ENCODE measurements around the gene MAPRE2.

Gene MAPRE2

DNA sequence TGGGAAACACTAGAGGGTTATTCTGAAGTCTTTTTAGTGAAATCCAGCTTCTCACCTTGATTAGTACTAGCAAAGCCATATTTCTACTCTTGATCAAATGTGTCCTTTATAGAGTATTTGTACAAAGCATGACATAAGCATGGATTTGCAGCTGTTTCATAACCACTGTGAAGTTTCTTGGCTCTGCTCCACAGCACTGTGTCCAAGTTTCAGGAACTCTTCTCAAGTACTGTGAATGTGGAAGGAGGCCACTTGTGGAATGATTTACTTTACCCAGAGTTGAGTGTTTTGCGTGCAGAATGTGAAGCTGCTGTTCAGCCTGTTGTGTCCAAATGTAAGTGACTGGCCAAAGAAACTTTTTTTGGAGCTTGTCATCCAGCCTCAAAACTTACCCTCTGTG is 16.2 kb upstream of the MAPRE2 start:
- Mint-ChIP-seq H3K4me3 (no peak overlapping the region), H3K27ac (no peak overlapping the region), H3K9me3 (no peaks in the 10 kb centered on the region), H3K27me3 (ENCODE audit: low read depth) (peaks cover 9% of the 10 kb centered on the region), H3K36me3 (ENCODE audit: low read depth) (no peaks in the 10 kb centered on the region), H3K4me1 (ENCODE audit: low read depth) (peaks cover 27% of the 10 kb centered on the region)
- no peak for DNase-seq (ENCODE audit: low spot score)

DNA sequence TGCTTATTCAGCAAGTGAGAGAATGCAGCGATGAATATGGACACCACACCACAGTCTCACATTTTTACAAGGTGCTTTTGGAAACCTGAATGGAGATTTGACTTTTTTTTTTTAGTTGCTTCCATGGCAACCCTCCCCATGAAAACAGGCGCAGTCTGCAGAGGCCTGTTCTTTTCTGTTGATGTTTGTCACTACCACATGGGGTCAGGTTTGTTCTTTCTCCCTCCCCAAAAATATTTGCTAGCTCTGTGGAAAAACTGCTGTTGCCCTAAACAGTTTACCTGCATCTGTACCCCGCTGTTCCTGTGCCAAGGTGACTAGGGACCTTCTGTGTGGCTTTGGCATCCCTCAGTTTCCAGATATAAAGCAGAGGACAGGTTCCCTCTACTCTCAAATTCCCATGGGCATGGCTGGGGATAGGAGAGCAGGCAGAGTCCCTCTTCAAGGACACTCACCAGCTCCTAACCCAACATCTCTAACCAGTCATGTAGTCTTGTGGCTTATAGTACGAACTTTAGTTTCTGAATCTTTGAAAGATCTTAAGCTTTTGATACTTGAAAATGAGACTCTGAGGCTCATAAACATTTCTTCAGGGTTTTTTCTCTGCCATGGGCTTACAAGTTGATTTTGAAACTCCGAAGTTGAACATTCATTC is 14.7 kb upstream of the MAPRE2 start:
- DNase-seq (ENCODE audit: low spot score): no peak
- no peak overlapping the region for H3K4me3 Mint-ChIP-seq

DNA sequence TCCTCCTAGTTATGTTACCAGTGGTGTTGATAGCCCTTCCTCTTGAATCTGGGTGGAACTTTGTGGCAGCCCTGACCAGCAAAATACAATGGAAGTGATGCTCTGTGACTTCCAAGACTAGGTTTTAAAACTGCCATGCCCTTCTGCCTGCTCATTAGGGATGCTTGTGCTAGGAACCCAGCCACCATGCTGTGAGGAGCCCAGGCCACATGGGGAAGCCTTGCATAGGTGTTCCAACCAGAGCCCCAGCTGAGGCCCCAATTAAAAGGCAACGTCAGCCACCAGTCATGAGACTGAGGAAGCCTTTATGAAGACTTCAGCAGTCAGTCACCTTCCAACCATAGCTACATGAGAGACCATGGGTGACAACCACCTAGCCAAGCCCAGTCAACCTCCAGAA is 14.0 kb upstream of the MAPRE2 start:
- Mint-ChIP-seq H3K9me3 (peaks cover 4% of the 10 kb centered on the region), H3K4me3 (peak overlapping the region; percentile 11), H3K4me1 (ENCODE audit: low read depth) (peaks cover 44% of the 10 kb centered on the region), H3K27me3 (ENCODE audit: low read depth) (peaks cover 2% of the 10 kb centered on the region), H3K27ac (peak overlapping the region; percentile 23), H3K36me3 (ENCODE audit: low read depth) (no peaks in the 10 kb centered on the region)
- no peak for DNase-seq (ENCODE audit: low spot score)

More for the DNA sequence above, 14.7 kb upstream of the MAPRE2 start:
- peaks cover 5% of the 10 kb centered on the region for H3K27me3 Mint-ChIP-seq (ENCODE audit: low read depth)
- H3K36me3 Mint-ChIP-seq (ENCODE audit: low read depth): no peaks in the 10 kb centered on the region
- peaks cover 38% of the 10 kb centered on the region for H3K4me1 Mint-ChIP-seq (ENCODE audit: low read depth)
- peak overlapping the region; percentile 23 for H3K27ac Mint-ChIP-seq
- H3K9me3 Mint-ChIP-seq: peaks cover 4% of the 10 kb centered on the region

DNA sequence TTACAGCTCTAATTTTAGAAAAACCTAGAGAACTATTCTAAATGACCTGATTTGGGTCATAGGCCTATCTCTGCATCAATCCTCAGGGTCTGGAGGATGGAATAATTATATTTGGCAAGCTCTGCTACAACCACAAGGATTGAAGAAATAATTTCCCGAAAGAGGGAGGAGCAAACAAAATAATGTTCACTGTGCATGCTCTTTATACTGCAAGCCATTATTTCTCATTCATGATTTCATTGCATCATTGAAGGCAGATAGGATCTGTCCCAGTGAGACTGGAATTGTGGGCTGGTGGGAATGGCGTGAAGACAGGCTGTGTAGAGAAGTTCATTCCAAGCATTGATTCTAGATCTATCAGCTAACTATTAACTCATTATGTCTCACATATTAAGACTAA is 12.7 kb upstream of the MAPRE2 start:
- Mint-ChIP-seq H3K27ac (no peak overlapping the region), H3K4me3 (no peak overlapping the region), H3K4me1 (ENCODE audit: low read depth) (peaks cover 49% of the 10 kb centered on the region), H3K9me3 (peaks cover 4% of the 10 kb centered on the region), H3K36me3 (ENCODE audit: low read depth) (no peaks in the 10 kb centered on the region), H3K27me3 (ENCODE audit: low read depth) (peaks cover 2% of the 10 kb centered on the region)
- no peak for DNase-seq (ENCODE audit: low spot score)

DNA sequence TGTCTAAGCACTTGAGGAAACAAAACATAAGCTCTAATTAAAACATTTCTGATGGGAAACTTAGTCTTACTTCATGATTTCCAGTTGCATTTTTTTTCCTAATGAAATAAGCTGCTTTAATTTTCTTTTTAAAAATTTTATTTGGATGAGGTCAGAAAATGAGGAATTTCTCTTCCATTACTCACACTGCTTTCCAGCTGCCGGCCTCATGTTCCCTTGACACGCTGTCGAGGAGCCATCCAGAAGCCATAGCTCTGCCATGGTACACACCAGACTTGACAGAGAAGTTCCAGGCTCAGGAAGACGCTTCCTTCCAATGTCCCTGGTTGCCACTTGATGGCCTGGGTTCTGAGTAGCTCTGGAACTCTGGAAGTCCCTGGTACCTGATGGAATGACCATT is 12.1 kb upstream of the MAPRE2 start:
- peak overlapping the region; percentile 95 for H3K27ac Mint-ChIP-seq
- no peak for DNase-seq (ENCODE audit: low spot score)
- peaks cover 49% of the 10 kb centered on the region for H3K4me1 Mint-ChIP-seq (ENCODE audit: low read depth)
- H3K9me3 Mint-ChIP-seq: peaks cover 4% of the 10 kb centered on the region
- H3K27me3 Mint-ChIP-seq (ENCODE audit: low read depth): peaks cover 2% of the 10 kb centered on the region
- H3K4me3 Mint-ChIP-seq: no peak overlapping the region
- no peaks in the 10 kb centered on the region for H3K36me3 Mint-ChIP-seq (ENCODE audit: low read depth)

DNA sequence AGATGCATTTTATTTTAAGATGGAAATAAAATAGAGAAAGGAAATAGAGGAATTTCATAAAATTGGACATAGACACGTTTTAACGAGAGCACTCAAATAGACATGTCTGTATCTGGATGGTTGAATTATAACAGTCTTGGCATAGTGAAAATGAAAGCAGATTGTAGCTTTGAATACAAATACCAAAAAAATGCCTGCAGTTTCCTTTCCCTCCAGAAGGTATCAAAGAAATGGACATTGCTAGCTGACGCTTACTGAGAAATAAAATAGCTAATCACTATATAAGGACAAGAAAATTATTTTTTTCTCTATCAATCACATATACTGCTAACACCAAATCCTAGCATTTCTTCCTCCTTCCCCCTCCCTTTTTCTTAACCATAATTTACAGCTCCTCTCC is 11.4 kb upstream of the MAPRE2 start:
- peak overlapping the region; percentile 95 for H3K27ac Mint-ChIP-seq
- peaks cover 4% of the 10 kb centered on the region for H3K9me3 Mint-ChIP-seq
- H3K4me3 Mint-ChIP-seq: peak overlapping the region; percentile 83
- H3K36me3 Mint-ChIP-seq (ENCODE audit: low read depth): no peaks in the 10 kb centered on the region
- DNase-seq (ENCODE audit: low spot score): no peak
- peaks cover 49% of the 10 kb centered on the region for H3K4me1 Mint-ChIP-seq (ENCODE audit: low read depth)
- H3K27me3 Mint-ChIP-seq (ENCODE audit: low read depth): no peaks in the 10 kb centered on the region

DNA sequence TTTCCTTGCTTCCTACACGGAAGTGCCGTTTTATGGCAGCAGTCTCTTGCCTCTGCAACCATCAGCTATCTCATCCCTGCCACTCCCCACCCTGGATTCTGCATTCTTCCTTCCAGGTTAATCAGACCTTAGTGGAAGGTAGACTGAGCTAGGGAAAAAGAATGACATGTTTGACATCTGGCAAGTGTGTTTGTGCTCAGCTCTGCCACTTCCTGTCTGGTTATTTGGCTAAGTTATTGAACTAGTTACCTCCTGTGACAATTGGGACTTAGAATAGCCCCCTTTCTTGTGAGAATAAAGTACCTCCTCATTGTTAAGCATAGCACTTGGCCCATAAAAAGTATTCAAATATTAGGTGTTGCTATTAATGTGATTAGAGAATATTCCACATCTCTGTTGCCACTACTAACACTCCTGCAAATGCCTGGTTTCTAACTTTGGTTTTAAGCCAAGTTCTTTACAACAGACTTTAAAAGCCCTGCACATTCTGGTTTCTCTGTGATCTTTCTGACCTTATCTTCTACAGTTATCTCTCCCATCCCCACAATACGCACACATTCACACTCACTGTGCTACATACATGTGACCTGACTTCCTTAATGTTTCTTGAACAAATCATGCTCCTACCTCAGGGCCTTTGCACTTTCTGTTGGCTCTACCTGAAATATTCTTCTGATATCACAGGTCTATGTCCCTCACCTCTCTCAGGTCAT is 10.8 kb upstream of the MAPRE2 start:
- Mint-ChIP-seq H3K4me3 (peak overlapping the region; percentile 83), H3K36me3 (ENCODE audit: low read depth) (no peaks in the 10 kb centered on the region), H3K27ac (peak overlapping the region; percentile 95), H3K9me3 (peaks cover 4% of the 10 kb centered on the region), H3K4me1 (ENCODE audit: low read depth) (peaks cover 49% of the 10 kb centered on the region), H3K27me3 (ENCODE audit: low read depth) (no peaks in the 10 kb centered on the region)
- no peak for DNase-seq (ENCODE audit: low spot score)

DNA sequence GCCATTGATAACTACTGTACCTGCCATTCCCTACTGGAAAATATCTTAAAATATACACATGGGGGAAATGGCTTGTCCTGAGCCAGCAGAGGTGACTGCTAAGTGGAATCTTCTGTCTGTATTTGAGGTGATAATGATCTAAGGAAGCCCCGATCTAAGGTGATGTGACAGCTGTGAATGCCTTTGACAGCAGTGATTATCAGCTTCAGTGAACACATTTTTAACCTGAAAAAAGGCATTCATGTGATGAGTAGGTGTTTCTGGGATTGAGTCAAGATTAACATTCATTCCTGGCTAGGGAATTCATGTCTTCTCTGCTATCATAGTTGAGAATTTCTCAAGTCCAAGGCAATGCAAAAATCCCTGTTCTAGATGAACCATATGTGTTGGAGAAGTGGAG is 9.1 kb upstream of the MAPRE2 start:
- Mint-ChIP-seq H3K4me1 (ENCODE audit: low read depth) (peaks cover 43% of the 10 kb centered on the region), H3K4me3 (no peak overlapping the region), H3K27ac (no peak overlapping the region), H3K9me3 (peaks cover 4% of the 10 kb centered on the region), H3K36me3 (ENCODE audit: low read depth) (no peaks in the 10 kb centered on the region), H3K27me3 (ENCODE audit: low read depth) (peaks cover 2% of the 10 kb centered on the region)
- DNase-seq (ENCODE audit: low spot score): no peak

DNA sequence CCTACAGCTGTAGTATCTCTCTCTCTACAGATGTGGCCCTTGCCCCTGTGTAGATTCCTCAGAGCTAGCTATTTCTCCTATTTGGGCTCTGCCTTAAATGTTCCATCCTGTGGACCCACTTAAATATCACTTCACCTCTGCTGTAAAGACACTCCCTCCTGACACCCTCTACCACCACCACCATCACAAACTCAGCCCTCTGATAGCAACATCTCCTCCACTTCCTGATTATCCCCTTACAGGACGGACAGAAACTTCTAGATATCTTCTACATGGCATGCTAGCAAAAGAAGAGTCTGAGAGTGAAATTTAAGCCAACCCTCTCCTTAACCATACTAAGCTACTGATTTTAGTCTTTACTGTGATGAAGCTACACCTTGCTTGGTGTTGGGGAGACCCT is 3.2 kb upstream of the MAPRE2 start:
- no peaks in the 10 kb centered on the region for H3K36me3 Mint-ChIP-seq (ENCODE audit: low read depth)
- H3K4me1 Mint-ChIP-seq (ENCODE audit: low read depth): peaks cover 23% of the 10 kb centered on the region
- peaks cover 2% of the 10 kb centered on the region for H3K27me3 Mint-ChIP-seq (ENCODE audit: low read depth)
- no peak for DNase-seq (ENCODE audit: low spot score)
- H3K27ac Mint-ChIP-seq: no peak overlapping the region
- H3K9me3 Mint-ChIP-seq: no peaks in the 10 kb centered on the region
- no peak overlapping the region for H3K4me3 Mint-ChIP-seq

DNA sequence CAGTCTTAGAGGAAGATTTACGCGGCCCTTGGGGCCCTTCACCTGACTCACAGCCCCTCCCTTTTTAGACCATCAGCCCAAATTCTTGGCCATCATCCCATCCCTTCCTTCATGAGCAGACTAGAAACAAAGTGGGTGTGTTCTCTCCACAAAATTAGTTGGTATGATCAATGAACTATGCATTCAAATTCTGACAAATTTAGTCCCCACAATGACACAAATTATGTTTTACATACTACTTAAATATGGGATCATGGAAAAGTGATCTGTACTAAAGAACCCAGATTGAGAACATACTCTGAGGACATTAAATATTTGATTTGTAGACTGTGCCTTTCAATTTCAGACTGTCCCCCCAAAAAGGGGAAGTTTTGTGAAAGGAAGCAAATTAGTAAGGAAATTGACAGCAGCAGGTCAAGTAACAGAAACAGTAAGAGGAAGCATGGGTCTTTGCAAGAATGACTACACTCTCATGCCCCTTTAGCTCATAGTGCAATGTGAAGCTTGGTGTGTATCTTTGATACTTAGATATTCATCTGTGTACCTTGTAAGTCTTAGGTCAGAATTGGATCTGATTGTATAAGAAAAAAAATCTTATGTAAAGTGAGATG is 2.2 kb upstream of the MAPRE2 start:
- no peak for DNase-seq (ENCODE audit: low spot score)
- H3K36me3 Mint-ChIP-seq (ENCODE audit: low read depth): no peaks in the 10 kb centered on the region
- peaks cover 2% of the 10 kb centered on the region for H3K27me3 Mint-ChIP-seq (ENCODE audit: low read depth)
- peaks cover 31% of the 10 kb centered on the region for H3K4me1 Mint-ChIP-seq (ENCODE audit: low read depth)
- H3K9me3 Mint-ChIP-seq: no peaks in the 10 kb centered on the region
- no peak overlapping the region for H3K27ac Mint-ChIP-seq
- no peak overlapping the region for H3K4me3 Mint-ChIP-seq

DNA sequence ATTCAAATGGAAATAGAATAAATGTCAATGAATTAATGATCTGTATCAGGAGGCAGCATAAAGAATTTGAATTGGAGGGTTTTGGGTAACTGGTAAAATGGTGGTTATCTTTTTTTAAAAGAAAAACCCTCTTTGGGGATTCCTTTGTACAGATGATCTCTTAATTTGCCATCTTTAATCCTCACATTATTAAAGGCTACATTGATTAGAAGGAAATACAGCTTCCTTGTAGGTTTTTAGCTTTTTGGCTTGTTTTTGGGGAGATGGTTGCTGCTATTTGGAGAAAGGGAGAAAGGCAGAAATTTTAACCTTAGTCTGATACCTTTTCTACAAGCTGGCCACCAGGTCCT is 600 bp upstream of the MAPRE2 start:
- Mint-ChIP-seq H3K9me3 (no peaks in the 10 kb centered on the region), H3K4me1 (ENCODE audit: low read depth) (peaks cover 42% of the 10 kb centered on the region), H3K36me3 (ENCODE audit: low read depth) (no peaks in the 10 kb centered on the region), H3K4me3 (peak overlapping the region; percentile 98), H3K27me3 (ENCODE audit: low read depth) (peaks cover 2% of the 10 kb centered on the region), H3K27ac (peak overlapping the region; percentile 91)
- DNase-seq (ENCODE audit: low spot score): no peak

DNA sequence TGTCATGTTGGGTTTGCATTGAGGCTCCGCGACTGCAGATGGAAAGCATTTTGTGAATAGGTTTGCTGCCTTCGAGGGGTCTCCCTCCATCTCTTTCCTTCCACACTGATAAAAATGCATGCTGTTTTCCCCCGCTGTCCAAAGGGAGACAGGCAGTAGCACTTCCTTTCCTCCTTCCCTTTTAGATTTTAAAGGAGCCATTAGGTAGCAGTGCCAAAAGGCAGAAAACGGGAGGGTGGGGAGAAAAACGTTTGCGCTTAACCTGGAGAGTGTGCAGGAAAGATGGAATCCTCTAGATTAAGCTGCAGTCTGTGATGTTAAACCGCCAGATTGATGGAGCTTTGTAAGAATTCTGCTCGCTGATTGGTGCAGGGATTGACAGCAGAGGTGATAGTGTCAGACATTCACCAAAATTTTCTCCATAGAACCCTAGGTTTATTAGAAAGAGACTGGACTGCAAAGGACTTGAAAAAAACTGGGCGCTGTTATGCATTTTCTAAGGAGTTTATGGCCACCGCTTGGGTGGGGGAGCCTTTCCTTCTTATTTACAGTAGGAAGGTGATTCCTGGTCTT is 688 bp downstream of the MAPRE2 start:
- H3K27me3 Mint-ChIP-seq (ENCODE audit: low read depth): no peaks in the 10 kb centered on the region
- no peaks in the 10 kb centered on the region for H3K9me3 Mint-ChIP-seq
- H3K36me3 Mint-ChIP-seq (ENCODE audit: low read depth): peaks cover 2% of the 10 kb centered on the region
- peak overlapping the region; percentile 98 for H3K4me3 Mint-ChIP-seq
- peaks cover 51% of the 10 kb centered on the region for H3K4me1 Mint-ChIP-seq (ENCODE audit: low read depth)
- no peak for DNase-seq (ENCODE audit: low spot score)
- H3K27ac Mint-ChIP-seq: peak overlapping the region; percentile 91

DNA sequence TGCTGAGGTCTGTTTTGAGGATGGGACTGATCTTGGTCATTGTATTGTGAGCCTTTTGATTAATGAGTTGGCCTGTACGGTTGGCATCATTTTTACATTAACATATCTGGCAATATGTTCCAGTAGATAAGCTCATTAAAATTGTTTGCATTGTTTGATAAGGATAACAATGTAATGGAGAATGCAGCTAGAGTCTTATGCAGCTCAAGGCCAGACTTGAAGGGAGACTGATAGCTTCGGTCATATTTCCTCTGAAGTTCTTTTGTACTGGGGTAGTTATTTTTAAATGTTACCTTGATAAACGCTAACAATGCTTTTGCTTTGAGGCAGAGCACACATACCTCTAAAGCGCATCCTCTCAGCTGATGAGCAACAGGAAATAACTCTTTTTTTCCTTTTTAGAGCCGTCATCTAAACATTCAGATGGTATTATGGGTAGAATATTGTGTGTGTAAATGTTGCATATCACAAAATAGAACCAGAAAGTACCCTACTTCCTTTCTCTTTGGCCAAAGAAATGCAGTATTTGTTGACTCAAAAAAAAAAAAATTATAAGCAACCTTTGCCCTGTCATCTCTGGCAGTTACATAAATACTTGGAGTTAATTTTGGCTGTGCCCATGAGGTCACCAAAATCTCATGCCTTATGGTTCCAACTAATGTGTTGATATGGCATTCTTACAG is 1.3 kb downstream of the MAPRE2 start:
- H3K27ac Mint-ChIP-seq: peak overlapping the region; percentile 91
- peaks cover 56% of the 10 kb centered on the region for H3K4me1 Mint-ChIP-seq (ENCODE audit: low read depth)

DNA sequence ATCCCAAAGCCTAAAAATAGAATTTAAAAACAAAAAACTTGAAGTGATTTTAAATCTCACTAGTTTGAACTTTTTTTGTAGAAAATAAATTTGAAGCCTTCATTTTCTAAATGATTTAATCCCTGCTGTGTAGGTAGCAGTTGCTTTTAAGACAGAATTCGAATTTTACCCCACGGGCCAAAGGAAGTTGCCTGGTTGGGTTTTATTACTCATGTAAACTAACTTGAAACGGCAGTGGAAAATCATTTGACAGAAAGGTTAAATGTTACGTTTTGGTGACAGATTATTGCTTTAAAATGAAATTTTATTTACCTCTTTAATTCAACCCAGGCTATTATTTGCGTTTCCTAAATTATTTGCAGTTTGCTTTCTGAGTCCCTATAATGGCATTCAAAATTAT is 2.0 kb downstream of the MAPRE2 start:
- Mint-ChIP-seq H3K27ac (peak overlapping the region; percentile 91), H3K27me3 (ENCODE audit: low read depth) (no peaks in the 10 kb centered on the region), H3K9me3 (no peaks in the 10 kb centered on the region), H3K4me3 (peak overlapping the region; percentile 98), H3K4me1 (ENCODE audit: low read depth) (peaks cover 58% of the 10 kb centered on the region), H3K36me3 (ENCODE audit: low read depth) (peaks cover 5% of the 10 kb centered on the region)
- no peak for DNase-seq (ENCODE audit: low spot score)

More for the DNA sequence above, 1.3 kb downstream of the MAPRE2 start:
- no peaks in the 10 kb centered on the region for H3K27me3 Mint-ChIP-seq (ENCODE audit: low read depth)
- H3K36me3 Mint-ChIP-seq (ENCODE audit: low read depth): peaks cover 2% of the 10 kb centered on the region
- no peaks in the 10 kb centered on the region for H3K9me3 Mint-ChIP-seq
- peak overlapping the region; percentile 98 for H3K4me3 Mint-ChIP-seq
- no peak for DNase-seq (ENCODE audit: low spot score)

Data from T-helper 2 cell treated with Interferon-gamma antibody and Interleukin-4, amounts not matched to agents 5 μg/mL and 100 μg/mL, for 36 hours (primary cell).